ENCODE results near the gene GFAP.

GFAP gene

DNA sequence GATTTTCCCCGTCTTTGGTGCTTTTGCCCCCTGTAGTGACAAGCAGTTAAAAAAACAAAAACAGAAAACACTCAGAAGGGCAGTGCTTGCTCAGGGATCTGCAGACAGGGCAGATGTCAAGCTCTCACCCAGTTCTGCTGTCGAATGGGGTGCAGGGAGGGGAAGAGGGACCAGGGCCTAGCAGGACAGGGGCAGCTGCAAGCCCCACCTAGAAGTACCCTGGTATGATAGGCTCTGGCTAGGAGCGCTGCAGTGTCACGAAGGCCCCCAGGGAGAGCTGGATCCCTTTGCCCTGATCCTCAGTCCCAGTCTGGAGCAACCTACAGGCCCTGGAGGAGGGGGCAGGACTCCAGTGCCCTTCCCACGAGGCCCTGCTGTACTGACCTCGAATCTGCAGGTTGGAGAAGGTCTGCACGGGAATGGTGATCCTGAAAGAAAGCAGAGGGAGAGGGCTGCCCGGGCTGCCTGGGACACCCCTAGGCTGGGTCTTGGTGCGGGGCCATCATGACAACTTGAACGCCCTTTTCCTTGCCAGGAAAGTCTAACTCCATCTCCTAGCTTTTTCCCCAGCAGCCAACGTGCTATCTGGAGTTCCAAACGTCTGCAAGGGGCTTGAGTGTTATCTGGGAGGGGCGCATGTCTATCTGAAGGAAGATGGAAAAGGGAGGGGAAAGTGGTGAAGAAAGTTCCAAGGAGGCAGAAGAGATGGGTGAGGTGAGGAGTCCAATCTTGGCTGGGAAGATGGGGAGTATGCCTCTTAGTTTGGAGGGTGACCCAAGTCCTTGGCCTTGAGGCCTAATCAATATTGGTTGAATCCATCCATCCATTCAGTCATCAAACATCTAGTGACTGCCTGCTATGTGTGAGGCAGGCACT, 4.8 kb downstream of the GFAP start:
- H3K4me3 ChIP-seq (ENCODE audit: insufficient read depth, low read length, poor library complexity, severe bottlenecking) = no peak overlapping the region
- H3K4me2 ChIP-seq (ENCODE audit: low read depth, low read length, poor library complexity, severe bottlenecking) = no peak overlapping the region
- no peaks in the 10 kb centered on the region for H3K9me3 ChIP-seq (ENCODE audit: insufficient read depth, low read length)
- no peak overlapping the region for H3K27ac ChIP-seq (ENCODE audit: low read depth, low read length)
- H3K79me2 ChIP-seq (ENCODE audit: insufficient read depth, low read length) = no peaks in the 10 kb centered on the region
- H3K9ac ChIP-seq (ENCODE audit: low read length) = no peak overlapping the region
- H3F3A ChIP-seq (ENCODE audit: insufficient read depth) = no peaks in the 10 kb centered on the region
- H2AFZ ChIP-seq (ENCODE audit: low read depth, low read length, severe bottlenecking) = no peak overlapping the region
- H4K20me1 ChIP-seq (ENCODE audit: low read depth, low read length) = no peaks in the 10 kb centered on the region
- TF ChIP-seq, protein P1, sequence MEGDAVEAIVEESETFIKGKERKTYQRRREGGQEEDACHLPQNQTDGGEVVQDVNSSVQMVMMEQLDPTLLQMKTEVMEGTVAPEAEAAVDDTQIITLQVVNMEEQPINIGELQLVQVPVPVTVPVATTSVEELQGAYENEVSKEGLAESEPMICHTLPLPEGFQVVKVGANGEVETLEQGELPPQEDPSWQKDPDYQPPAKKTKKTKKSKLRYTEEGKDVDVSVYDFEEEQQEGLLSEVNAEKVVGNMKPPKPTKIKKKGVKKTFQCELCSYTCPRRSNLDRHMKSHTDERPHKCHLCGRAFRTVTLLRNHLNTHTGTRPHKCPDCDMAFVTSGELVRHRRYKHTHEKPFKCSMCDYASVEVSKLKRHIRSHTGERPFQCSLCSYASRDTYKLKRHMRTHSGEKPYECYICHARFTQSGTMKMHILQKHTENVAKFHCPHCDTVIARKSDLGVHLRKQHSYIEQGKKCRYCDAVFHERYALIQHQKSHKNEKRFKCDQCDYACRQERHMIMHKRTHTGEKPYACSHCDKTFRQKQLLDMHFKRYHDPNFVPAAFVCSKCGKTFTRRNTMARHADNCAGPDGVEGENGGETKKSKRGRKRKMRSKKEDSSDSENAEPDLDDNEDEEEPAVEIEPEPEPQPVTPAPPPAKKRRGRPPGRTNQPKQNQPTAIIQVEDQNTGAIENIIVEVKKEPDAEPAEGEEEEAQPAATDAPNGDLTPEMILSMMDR (IDR thresholded peaks at IDR 0.05; ENCODE audit: insufficient read depth, low read length, poor library complexity, severe bottlenecking) = no peak
- no peaks in the 10 kb centered on the region for H3K36me3 ChIP-seq (ENCODE audit: low read length)
- no peaks in the 10 kb centered on the region for H3K9me2 ChIP-seq (replicated peaks; ENCODE audit: insufficient read depth, low read length)
- H3K27me3 ChIP-seq (ENCODE audit: low read length) = no peaks in the 10 kb centered on the region

DNA sequence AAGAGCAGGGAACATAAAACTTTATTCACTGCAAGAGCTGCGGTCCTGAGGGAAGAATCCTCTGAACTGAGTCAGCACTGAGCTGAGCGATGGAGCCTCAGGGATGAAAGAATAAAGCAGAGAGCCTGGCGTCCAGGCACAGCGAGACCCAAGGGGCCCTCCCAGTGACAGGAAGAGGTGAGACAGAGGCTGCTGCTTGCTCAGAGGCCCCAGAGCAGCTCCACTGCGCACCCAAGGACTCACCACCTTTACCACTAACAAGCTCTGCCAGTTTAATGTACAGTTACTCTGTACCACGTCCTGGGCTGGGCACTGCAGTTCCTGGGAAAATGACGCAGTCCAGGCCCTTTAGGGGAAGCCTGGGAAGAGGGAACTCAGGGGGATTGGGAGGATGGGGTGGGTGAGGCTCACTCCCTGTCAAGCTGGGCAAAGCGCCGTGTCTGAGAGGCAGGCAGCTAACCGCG, 5.6 kb downstream of the GFAP start:
- Histone ChIP-seq H3K9me2 (replicated peaks; ENCODE audit: insufficient read depth, low read length) (no peaks in the 10 kb centered on the region), H3K27me3 (ENCODE audit: low read length) (no peaks in the 10 kb centered on the region), H3K4me2 (ENCODE audit: low read depth, low read length, poor library complexity, severe bottlenecking) (no peak overlapping the region), H3K9ac (ENCODE audit: low read length) (no peak overlapping the region), H3K79me2 (ENCODE audit: insufficient read depth, low read length) (no peaks in the 10 kb centered on the region), H3K36me3 (ENCODE audit: low read length) (no peaks in the 10 kb centered on the region), H3K4me3 (ENCODE audit: insufficient read depth, low read length, poor library complexity, severe bottlenecking) (no peak overlapping the region), H2AFZ (ENCODE audit: low read depth, low read length, severe bottlenecking) (no peak overlapping the region), H3K27ac (ENCODE audit: low read depth, low read length) (no peak overlapping the region), H3F3A (ENCODE audit: insufficient read depth) (no peaks in the 10 kb centered on the region), H4K20me1 (ENCODE audit: low read depth, low read length) (no peaks in the 10 kb centered on the region), H3K9me3 (ENCODE audit: insufficient read depth, low read length) (no peaks in the 10 kb centered on the region)
- TF ChIP-seq, protein P1 (IDR thresholded peaks at IDR 0.05; ENCODE audit: insufficient read depth, low read length, poor library complexity, severe bottlenecking) = no peak
- TF ChIP-seq EZH2phosphoT487 (conservative IDR thresholded peaks at IDR 0.05; ENCODE audit: low read length) = no peak

DNA sequence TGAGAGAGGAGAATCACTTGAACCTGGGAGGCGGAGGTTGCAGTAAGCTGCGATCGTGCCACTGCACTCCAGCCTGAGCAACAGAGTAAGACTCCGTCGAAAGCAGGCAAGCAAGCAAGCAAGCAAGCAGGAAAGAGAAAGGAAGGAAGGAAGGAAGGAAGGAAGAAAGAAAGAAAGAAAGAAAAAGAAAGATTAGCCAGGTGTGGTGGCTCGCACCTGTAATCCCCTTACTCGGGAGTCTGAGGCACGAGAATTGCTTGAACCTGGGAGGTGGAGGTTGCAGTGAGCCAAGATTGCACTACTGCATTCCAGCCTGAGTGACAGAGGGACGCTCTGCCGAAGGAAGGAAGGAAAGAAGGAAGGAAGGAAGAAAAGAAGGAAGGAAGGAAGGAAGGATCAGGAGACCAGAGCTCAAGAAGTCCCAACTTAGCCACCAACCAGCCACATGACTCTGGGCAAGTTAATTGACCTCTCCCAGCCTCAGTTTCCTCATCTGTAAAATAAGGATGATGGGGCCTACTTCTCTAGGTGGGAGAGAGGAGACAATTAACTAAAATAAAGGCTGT, 6.5 kb downstream of the GFAP start:
- Histone ChIP-seq H3K79me2 (ENCODE audit: insufficient read depth, low read length) (no peaks in the 10 kb centered on the region), H3K27me3 (ENCODE audit: low read length) (no peaks in the 10 kb centered on the region), H3K4me3 (ENCODE audit: insufficient read depth, low read length, poor library complexity, severe bottlenecking) (no peak overlapping the region), H2AFZ (ENCODE audit: low read depth, low read length, severe bottlenecking) (no peak overlapping the region), H3K36me3 (ENCODE audit: low read length) (no peaks in the 10 kb centered on the region), H3K27ac (ENCODE audit: low read depth, low read length) (no peak overlapping the region), H4K20me1 (ENCODE audit: low read depth, low read length) (no peaks in the 10 kb centered on the region), H3K9me3 (ENCODE audit: insufficient read depth, low read length) (no peaks in the 10 kb centered on the region), H3K9me2 (replicated peaks; ENCODE audit: insufficient read depth, low read length) (no peaks in the 10 kb centered on the region), H3K4me2 (ENCODE audit: low read depth, low read length, poor library complexity, severe bottlenecking) (no peak overlapping the region), H3K9ac (ENCODE audit: low read length) (no peak overlapping the region), H3F3A (ENCODE audit: insufficient read depth) (no peaks in the 10 kb centered on the region)
- TF ChIP-seq EZH2phosphoT487 (conservative IDR thresholded peaks at IDR 0.05; ENCODE audit: low read length) = no peak
- TF ChIP-seq, protein P1 (IDR thresholded peaks at IDR 0.05; ENCODE audit: insufficient read depth, low read length, poor library complexity, severe bottlenecking) = no peak
